ENCODE results near the gene DYRK3.

Gene DYRK3

DNA sequence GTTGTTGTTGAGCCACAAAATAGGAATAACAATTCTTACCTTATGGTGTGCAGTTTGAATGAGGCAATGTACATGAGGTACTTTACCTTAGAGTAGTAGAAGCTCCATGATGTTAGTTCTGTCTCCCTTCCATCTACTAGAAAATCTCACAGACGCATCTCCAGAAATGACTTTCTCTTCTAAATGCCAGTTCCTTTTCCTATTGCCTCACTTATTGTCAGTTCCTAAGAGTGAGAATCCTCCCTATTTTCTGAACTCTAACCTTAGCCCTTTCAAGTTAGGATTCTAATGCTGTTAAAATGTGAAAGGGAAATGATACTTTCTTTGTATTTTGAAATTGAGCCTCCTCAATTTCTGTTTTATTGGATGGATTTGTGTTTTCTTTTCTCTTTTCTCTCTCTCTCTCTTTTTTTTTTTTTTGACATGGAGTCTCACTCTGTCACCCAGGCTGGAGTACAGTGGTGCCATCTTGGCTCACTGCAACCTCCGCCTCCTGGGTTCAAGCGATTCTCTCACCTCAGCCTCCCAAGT lies 30.8 kb downstream of the DYRK3 start:
- no peak for DNase-seq (ENCODE audit: low read depth)
- no peak overlapping the region for H3K4me3 ChIP-seq (ENCODE audit: low read depth, low read length)
- no peak for TF ChIP-seq POLR2A (IDR thresholded peaks at IDR 0.05; ENCODE audit: extremely low read depth, insufficient read length)

DNA sequence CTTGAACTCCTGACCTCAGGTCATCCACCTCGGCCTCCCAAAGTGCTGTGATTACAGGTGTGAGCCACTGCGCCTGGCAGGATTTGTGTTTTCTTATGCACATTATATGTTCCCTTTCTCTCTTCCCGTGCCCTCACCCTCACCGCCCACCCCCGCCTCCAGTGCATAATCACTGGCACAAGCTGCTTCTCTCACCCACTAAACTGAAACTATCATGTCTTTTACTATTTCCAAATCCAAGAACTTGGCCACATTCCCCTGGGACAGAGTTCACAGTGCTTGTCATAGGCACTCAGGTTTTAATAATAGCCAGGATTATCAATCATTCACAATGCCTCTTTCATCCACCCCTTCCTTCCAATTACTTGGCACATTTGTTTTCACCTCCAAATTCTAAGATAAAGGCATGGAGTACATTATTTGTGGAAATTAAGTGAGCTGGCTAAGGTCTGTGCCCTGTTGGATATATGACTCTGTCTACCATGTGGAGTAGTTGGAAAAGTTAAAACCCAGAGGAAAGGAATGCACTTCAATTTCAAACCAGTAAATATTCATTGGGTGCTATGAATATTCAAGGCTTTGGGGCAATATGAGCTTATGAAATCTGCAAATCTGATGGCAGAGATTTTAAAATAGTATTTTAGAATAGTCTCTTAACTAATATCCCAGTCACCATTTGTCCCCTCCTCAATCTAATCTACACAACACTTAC lies 31.8 kb downstream of the DYRK3 start:
- no peak overlapping the region for H3K4me3 ChIP-seq (ENCODE audit: low read depth, low read length)
- no peak for DNase-seq (ENCODE audit: low read depth)
- TF ChIP-seq MYC (IDR thresholded peaks at IDR 0.05; ENCODE audit: low read depth, low read length) = no peak
- TF ChIP-seq, protein P1, sequence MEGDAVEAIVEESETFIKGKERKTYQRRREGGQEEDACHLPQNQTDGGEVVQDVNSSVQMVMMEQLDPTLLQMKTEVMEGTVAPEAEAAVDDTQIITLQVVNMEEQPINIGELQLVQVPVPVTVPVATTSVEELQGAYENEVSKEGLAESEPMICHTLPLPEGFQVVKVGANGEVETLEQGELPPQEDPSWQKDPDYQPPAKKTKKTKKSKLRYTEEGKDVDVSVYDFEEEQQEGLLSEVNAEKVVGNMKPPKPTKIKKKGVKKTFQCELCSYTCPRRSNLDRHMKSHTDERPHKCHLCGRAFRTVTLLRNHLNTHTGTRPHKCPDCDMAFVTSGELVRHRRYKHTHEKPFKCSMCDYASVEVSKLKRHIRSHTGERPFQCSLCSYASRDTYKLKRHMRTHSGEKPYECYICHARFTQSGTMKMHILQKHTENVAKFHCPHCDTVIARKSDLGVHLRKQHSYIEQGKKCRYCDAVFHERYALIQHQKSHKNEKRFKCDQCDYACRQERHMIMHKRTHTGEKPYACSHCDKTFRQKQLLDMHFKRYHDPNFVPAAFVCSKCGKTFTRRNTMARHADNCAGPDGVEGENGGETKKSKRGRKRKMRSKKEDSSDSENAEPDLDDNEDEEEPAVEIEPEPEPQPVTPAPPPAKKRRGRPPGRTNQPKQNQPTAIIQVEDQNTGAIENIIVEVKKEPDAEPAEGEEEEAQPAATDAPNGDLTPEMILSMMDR (IDR thresholded peaks at IDR 0.05; ENCODE audit: low read depth, low read length) = no peak

DNA sequence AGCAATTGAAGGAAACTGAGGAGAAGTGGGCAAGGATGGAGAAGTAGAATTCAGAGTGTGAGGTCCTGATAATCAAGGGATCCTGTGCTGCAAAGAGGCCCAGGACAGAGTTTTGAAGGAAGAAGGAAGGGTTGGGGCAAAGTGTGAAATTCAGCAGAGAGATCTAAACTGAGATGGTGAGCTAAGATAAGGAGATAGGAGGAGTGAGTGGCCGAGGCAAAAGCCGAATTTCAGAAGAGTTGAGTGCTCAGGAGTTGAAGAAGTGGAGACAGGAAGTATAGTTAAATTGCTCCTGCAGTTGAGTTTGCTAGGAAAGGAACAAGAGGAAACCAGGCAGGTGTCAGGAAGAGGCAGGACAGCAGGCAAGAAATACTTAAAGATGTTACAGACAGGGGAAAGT lies 33.0 kb downstream of the DYRK3 start:
- no peak overlapping the region for H3K4me3 ChIP-seq (ENCODE audit: low read depth, low read length)
- no peak for DNase-seq (ENCODE audit: low read depth)
- TF ChIP-seq, protein P1 (IDR thresholded peaks at IDR 0.05; ENCODE audit: low read depth, low read length) = no peak
- TF ChIP-seq POLR2A (IDR thresholded peaks at IDR 0.05; ENCODE audit: extremely low read depth, insufficient read length) = no peak
- TF ChIP-seq, protein P2, sequence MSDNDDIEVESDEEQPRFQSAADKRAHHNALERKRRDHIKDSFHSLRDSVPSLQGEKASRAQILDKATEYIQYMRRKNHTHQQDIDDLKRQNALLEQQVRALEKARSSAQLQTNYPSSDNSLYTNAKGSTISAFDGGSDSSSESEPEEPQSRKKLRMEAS (IDR thresholded peaks at IDR 0.05; ENCODE audit: low read depth, low read length) = no peak
- TF ChIP-seq MYC (IDR thresholded peaks at IDR 0.05; ENCODE audit: low read depth, low read length) = no peak

DNA sequence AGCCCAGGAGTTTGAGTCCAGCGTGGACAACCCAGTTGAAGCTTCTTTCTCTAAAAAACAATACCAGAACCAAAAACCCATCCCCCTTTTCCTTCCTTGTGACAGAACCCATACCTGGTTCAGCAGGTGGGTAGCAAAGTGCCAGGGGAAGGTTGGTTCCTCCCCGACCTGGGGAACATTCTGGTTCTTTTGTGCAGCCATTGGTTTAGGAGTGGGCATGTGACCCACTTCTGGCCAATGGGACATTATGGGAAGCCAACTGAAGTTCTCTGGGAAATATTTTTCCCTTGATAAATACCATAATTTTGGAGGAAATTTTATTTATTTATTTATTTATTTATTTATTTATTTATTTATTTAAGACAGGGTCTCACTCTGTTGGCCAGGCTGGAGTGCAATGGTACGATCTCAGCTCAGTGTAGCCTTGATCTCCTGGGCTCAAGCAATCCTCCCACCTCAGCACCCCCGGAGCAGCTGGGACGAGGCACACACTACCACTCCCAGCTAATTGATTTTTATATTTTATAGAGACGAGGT lies 33.6 kb downstream of the DYRK3 start:
- TF ChIP-seq, protein P2 (IDR thresholded peaks at IDR 0.05; ENCODE audit: low read depth, low read length) = no peak
- TF ChIP-seq MYC (IDR thresholded peaks at IDR 0.05; ENCODE audit: low read depth, low read length) (no peak), POLR2A (IDR thresholded peaks at IDR 0.05; ENCODE audit: extremely low read depth, insufficient read length) (no peak)
- TF ChIP-seq, protein P1 (IDR thresholded peaks at IDR 0.05; ENCODE audit: low read depth, low read length) = no peak
- DNase-seq (ENCODE audit: low read depth) = no peak
- H3K4me3 ChIP-seq (ENCODE audit: low read depth, low read length) = no peak overlapping the region

DNA sequence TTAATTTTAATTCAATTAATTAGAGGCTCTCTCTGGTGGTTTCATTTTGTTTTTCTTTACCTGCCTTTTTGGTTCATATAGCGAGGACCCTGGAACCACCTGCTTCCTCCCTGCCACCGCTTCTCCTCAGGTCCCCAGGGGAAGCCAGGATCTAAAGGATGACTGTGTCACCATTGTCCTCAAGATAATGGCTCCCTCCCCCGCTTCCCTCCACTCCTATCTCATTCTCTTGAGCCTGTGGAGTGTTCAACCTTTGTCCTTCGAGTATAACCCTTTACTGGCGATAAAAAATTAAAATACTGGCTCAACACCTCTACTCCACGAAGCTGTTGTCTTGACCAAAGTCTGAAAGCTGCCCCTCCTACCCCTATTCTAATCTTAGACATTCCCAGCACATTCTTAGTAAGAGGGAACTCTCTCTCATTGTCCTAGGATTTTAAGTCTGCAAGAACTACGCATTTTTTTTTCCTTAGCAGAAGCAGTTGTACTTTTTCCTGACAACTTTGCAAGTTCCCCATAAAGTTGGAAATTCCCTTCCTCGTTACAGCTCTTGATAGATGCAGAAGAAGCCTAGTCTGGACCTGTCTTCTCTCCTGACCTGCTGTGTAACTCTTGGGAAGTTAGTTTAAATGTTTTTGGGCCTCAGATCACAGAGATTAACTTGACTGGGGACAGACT lies 36.8 kb downstream of the DYRK3 start:
- DNase-seq (ENCODE audit: low read depth) = peak; percentile 51
- H3K4me3 ChIP-seq (ENCODE audit: low read depth, low read length) = no peak overlapping the region
- TF ChIP-seq, protein P2 (IDR thresholded peaks at IDR 0.05; ENCODE audit: low read depth, low read length) = no peak
- TF ChIP-seq POLR2A (IDR thresholded peaks at IDR 0.05; ENCODE audit: extremely low read depth, insufficient read length) (no peak), MYC (IDR thresholded peaks at IDR 0.05; ENCODE audit: low read depth, low read length) (no peak)
- TF ChIP-seq, protein P1 (IDR thresholded peaks at IDR 0.05; ENCODE audit: low read depth, low read length) = no peak

All from NB4 (cell line).